SJCRH30 (cell line): ENCODE results near the gene FSTL5. TPM values are rescaled to one million over a fixed set of nuclear protein-coding genes. Genes with fewer than 3 reads are reported as not detected.
"Not testable (repeated sequence)": the region's sequence is repeated elsewhere in the genome, so short reads cannot be mapped to it uniquely, and the experiment has no call there.

Source experiments
- DNase-seq, 2 experiments: peaks; one replicate each; pipeline ENCODE4 v3.0.0-alpha.2; 2015 to 2020
- H3K27ac ChIP-seq: fragments of 250-450 bp; sonication (Bioruptor Pico); 2 replicates; pipeline ENCODE4 v1.5.1; 2020; ENCODE audit warnings: mild to moderate bottlenecking, moderate library complexity
- H3K27me3 ChIP-seq: fragments of 250-450 bp; sonication (Bioruptor Pico); 2 replicates; pipeline ENCODE4 v1.5.1; 2020; ENCODE audit warnings: mild to moderate bottlenecking, moderate library complexity
- H3K36me3 ChIP-seq: fragments of 250-450 bp; sonication (Bioruptor Pico); 2 replicates; pipeline ENCODE4 v1.5.1; 2020; ENCODE audit warnings: mild to moderate bottlenecking, moderate library complexity
- H3K4me1 ChIP-seq: fragments of 250-450 bp; sonication (Bioruptor Pico); 2 replicates; pipeline ENCODE4 v1.5.1; 2020; ENCODE audit warnings: mild to moderate bottlenecking, moderate library complexity
- H3K4me3 ChIP-seq: fragments of 250-450 bp; sonication (Bioruptor Pico); 2 replicates; pipeline ENCODE4 v1.5.1; 2020; ENCODE audit warnings: mild to moderate bottlenecking, moderate library complexity
- H3K9me3 ChIP-seq: fragments of 250-450 bp; sonication (Bioruptor Pico); replicated peaks from 2 replicates; pipeline ENCODE4 v1.5.1; 2020; ENCODE audit warnings: mild to moderate bottlenecking, moderate library complexity
- total RNA-seq: library from RNA; depleted of rRNA; stranded (reverse); fragments of >200 nt; shearing (Covaris generic); gene quantifications from 2 replicates; pipeline ENCODE4 v1.2.3, GENCODE V29; 2014

Gene FSTL5
- total RNA-seq, 1 experiment from 2014 or later = 0.02 TPM

- H3K4me1 ChIP-seq = no peaks in the 10 kb centered on the region
- DNase-seq = no peak
These were observed 350.4 kb downstream of the FSTL5 start for GRCh38 chr4:161813389-161813788.

GRCh38 chr4:161803171-161803570 lies 360.6 kb downstream of the FSTL5 start:
- Histone ChIP-seq H3K27ac (no peak overlapping the region), H3K4me1 (no peaks in the 10 kb centered on the region), H3K36me3 (no peaks in the 10 kb centered on the region), H3K9me3 (no peaks in the 10 kb centered on the region), H3K4me3 (no peak overlapping the region), H3K27me3 (no peaks in the 10 kb centered on the region)
- DNase-seq = no peak

More at GRCh38 chr4:161813389-161813788, 350.4 kb downstream of the FSTL5 start:
- no peaks in the 10 kb centered on the region for H3K27me3 ChIP-seq
- no peak overlapping the region for H3K4me3 ChIP-seq
- H3K27ac ChIP-seq = no peak overlapping the region
- H3K36me3 ChIP-seq = no peaks in the 10 kb centered on the region
- no peaks in the 10 kb centered on the region for H3K9me3 ChIP-seq

- DNase-seq = no peak
- H3K27me3 ChIP-seq = no peaks in the 10 kb centered on the region
- no peaks in the 10 kb centered on the region for H3K36me3 ChIP-seq
- no peaks in the 10 kb centered on the region for H3K9me3 ChIP-seq
- no peak overlapping the region for H3K4me3 ChIP-seq
- no peak overlapping the region for H3K27ac ChIP-seq
- no peaks in the 10 kb centered on the region for H3K4me1 ChIP-seq
These were observed 364.1 kb downstream of the FSTL5 start for GRCh38 chr4:161799710-161800109.

DNA sequence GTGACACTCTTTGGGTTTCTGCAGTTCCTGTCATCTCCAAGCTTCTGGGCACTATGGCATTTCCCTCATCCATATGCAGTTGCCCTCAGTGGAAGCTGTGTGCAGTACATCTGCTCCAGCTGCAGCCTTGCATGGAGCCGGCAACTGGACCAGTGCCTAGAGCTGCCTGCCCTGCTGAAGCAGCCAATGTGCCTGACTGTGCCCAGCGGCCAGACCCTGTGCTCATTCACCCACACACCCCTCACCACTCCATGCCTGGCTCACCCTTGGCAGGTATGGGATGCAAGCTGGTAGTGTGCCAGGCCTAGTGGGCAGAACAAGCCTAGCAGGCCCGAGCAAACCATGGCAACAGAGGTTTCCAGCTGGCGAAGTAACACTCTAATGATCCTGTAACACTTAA lies 370.8 kb downstream of the FSTL5 start:
- Histone ChIP-seq H3K36me3 (no peaks in the 10 kb centered on the region), H3K4me1 (no peaks in the 10 kb centered on the region), H3K9me3 (no peaks in the 10 kb centered on the region), H3K27me3 (no peaks in the 10 kb centered on the region), H3K4me3 (no peak overlapping the region), H3K27ac (no peak overlapping the region)
- no peak for DNase-seq

DNA sequence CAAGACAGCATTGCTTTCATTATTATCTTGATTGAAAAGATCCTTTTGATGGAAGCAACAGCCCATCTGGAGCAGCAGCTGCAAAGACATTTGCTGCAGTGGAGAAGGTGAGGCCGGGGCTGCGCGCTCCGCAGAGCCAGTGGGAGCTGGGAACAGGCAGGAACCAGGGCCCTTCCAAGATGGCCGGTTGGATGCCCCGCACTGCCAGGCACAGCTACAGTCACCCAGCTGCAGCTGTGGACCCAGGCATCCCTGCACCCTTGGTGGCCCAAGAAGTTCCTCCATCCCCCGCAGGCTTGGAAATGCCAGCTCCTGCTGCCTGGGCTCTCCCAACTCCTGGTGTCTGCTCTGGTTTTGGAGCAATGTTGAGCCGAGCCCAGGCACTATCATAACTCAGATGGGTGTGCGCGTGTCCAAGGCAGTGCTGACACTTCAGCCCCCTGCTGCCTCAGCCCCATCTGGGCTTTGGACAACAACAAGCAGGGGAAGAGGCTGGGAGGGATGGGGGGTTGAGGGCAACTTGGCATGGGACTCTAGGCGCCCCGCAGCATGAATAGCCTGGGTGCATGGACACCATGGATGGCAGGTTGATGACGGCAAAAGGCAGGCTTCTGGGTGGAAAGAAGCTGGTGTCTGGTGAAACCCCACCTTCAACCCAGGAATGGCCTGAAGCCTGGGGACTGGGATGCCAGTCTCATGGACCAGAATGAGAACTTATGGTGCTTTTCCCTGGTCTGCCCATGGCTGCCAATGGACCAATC lies 371.8 kb downstream of the FSTL5 start:
- Histone ChIP-seq H3K4me1 (no peaks in the 10 kb centered on the region), H3K4me3 (no peak overlapping the region), H3K27ac (no peak overlapping the region), H3K27me3 (no peaks in the 10 kb centered on the region), H3K36me3 (no peaks in the 10 kb centered on the region), H3K9me3 (no peaks in the 10 kb centered on the region)
- DNase-seq = no peak

GRCh38 chr4:161767116-161767515 lies 396.7 kb downstream of the FSTL5 start:
- Histone ChIP-seq H3K9me3 (no peaks in the 10 kb centered on the region), H3K4me3 (no peak overlapping the region), H3K27ac (no peak overlapping the region), H3K27me3 (no peaks in the 10 kb centered on the region), H3K4me1 (no peaks in the 10 kb centered on the region), H3K36me3 (no peaks in the 10 kb centered on the region)
- DNase-seq = no peak

GRCh38 chr4:161762796-161763195 lies 401.0 kb downstream of the FSTL5 start:
- no peak for DNase-seq
- Histone ChIP-seq H3K4me3 (no peak overlapping the region), H3K36me3 (no peaks in the 10 kb centered on the region), H3K27ac (no peak overlapping the region), H3K9me3 (no peaks in the 10 kb centered on the region), H3K27me3 (no peaks in the 10 kb centered on the region), H3K4me1 (no peaks in the 10 kb centered on the region)

DNA sequence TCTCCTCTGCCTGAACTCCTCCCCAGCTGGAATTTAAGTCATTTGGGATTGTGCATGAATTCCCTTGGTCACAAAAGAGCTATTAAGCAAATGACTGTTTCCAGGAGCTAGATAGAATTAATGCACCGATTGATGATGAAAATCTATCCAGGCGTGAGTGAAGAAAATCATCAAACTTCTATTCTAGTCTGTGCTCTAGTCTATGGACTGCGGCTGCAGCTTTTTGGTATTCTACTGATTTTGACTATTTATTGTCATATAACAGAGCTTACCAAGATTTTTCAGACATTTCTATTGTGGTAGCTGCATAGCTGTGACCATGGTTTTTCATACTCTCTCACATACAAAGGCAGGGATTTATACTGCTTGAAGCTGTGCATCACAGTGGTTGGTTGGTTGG lies 403.8 kb downstream of the FSTL5 start:
- Histone ChIP-seq H3K36me3 (no peaks in the 10 kb centered on the region), H3K4me3 (no peak overlapping the region), H3K9me3 (no peaks in the 10 kb centered on the region), H3K27me3 (no peaks in the 10 kb centered on the region), H3K4me1 (no peaks in the 10 kb centered on the region), H3K27ac (no peak overlapping the region)
- DNase-seq = no peak

- not testable (repeated sequence) for DNase-seq, H3K4me3 ChIP-seq, H3K36me3 ChIP-seq, H3K27ac ChIP-seq, H3K9me3 ChIP-seq, H3K27me3 ChIP-seq, H3K4me1 ChIP-seq
These were observed 405.4 kb downstream of the FSTL5 start for GRCh38 chr4:161758412-161758811.

DNA sequence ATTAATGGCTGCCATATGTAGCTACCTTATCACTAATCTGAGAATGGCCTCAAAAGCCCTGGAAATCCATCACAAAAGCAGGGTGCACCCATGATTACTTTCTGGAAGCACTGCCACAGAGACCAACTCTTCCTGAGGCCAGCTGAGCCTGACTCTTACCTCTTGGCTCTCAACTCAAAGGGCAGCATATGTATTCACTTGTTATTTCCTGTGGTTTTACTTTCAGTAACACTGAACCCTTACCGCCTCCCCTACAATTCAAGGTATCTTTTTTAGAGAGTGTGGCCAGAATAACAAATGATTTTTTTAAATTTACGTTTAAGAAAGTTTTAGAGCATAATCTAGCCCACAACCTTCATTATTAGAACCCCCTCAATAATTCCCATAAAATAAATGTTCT lies 434.9 kb downstream of the FSTL5 start:
- Histone ChIP-seq H3K9me3 (no peaks in the 10 kb centered on the region), H3K27ac (no peak overlapping the region), H3K4me1 (no peaks in the 10 kb centered on the region), H3K4me3 (no peak overlapping the region), H3K36me3 (no peaks in the 10 kb centered on the region), H3K27me3 (no peaks in the 10 kb centered on the region)
- no peak for DNase-seq

GRCh38 chr4:161721947-161722346 lies 441.9 kb downstream of the FSTL5 start:
- Histone ChIP-seq H3K27ac (no peak overlapping the region), H3K4me1 (no peaks in the 10 kb centered on the region), H3K27me3 (no peaks in the 10 kb centered on the region), H3K36me3 (no peaks in the 10 kb centered on the region), H3K4me3 (no peak overlapping the region), H3K9me3 (no peaks in the 10 kb centered on the region)
- no peak for DNase-seq

- H3K4me1 ChIP-seq = no peaks in the 10 kb centered on the region
- no peaks in the 10 kb centered on the region for H3K36me3 ChIP-seq
- H3K27ac ChIP-seq = no peak overlapping the region
- H3K4me3 ChIP-seq = no peak overlapping the region
- H3K27me3 ChIP-seq = no peaks in the 10 kb centered on the region
- no peaks in the 10 kb centered on the region for H3K9me3 ChIP-seq
- no peak for DNase-seq
These were observed 446.7 kb downstream of the FSTL5 start for GRCh38 chr4:161717084-161717483.

DNA sequence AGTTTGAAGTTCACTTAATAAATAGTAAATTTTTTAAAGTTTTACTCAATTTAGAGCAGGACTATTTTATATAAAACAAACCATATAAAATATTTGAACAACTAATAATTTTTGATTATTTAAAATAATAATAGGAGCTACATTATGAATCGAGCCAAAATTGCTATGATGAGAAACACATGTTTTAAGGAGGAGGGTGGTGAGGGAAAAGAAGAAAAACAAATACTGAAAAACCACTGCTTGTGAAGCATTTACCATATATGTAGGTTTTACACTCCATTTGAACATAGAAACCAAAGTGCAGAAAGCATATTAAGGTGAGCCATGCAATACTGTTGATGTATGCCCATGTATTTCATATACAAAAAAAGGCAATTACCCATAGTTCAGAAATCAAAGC lies 448.9 kb downstream of the FSTL5 start:
- no peaks in the 10 kb centered on the region for H3K4me1 ChIP-seq
- no peaks in the 10 kb centered on the region for H3K36me3 ChIP-seq
- no peaks in the 10 kb centered on the region for H3K27me3 ChIP-seq
- H3K27ac ChIP-seq = no peak overlapping the region
- DNase-seq = no peak
- H3K4me3 ChIP-seq = no peak overlapping the region
- H3K9me3 ChIP-seq = no peaks in the 10 kb centered on the region

GRCh38 chr4:161714022-161714751 lies 449.6 kb downstream of the FSTL5 start:
- Histone ChIP-seq H3K27me3 (no peaks in the 10 kb centered on the region), H3K36me3 (no peaks in the 10 kb centered on the region), H3K4me3 (no peak overlapping the region), H3K4me1 (no peaks in the 10 kb centered on the region), H3K27ac (no peak overlapping the region), H3K9me3 (no peaks in the 10 kb centered on the region)
- peak in 1 of 2 experiments; percentile 2 for DNase-seq

DNA sequence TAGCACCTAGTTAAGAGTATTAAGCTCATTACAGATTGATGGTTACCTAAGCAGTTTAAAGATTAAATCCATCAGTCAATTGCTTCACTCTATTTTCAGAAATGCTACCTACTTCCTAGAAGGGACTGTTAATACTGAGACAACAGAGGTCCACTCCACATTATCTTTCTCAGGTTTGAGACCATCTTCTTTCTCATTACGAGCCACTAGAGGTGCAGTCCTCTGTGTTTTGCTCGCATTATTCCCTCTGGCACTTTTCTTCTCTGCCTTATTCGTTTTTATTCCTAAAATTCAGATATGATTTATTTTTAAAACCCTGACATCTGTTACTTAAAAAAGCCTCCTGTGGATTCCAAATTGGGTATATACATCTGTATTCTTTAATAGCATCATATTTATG lies 459.1 kb downstream of the FSTL5 start:
- Histone ChIP-seq H3K36me3 (no peaks in the 10 kb centered on the region), H3K4me3 (no peak overlapping the region), H3K27me3 (no peaks in the 10 kb centered on the region), H3K27ac (no peak overlapping the region), H3K9me3 (no peaks in the 10 kb centered on the region), H3K4me1 (no peaks in the 10 kb centered on the region)
- no peak for DNase-seq

DNA sequence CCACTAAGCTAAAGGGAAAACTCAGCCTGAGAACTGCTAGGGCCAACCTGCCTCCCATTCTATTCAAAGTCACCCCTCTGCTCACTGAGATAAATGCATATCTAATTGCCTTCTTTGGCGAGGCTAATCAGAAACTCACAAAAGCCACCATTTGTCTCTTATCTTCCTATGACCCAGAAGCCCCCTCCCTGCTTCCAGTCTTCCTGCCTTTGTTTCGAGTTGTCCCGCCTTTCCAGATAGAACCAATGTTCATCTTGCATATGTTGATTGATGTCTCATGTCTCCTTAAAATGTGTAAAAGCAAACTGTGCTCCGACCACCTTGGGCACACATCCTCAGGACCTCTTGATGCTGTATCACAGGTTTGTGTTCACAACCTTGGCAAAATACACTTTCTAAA lies 459.8 kb downstream of the FSTL5 start:
- no peaks in the 10 kb centered on the region for H3K9me3 ChIP-seq
- H3K27ac ChIP-seq = no peak overlapping the region
- no peaks in the 10 kb centered on the region for H3K27me3 ChIP-seq
- no peaks in the 10 kb centered on the region for H3K4me1 ChIP-seq
- H3K36me3 ChIP-seq = no peaks in the 10 kb centered on the region
- H3K4me3 ChIP-seq = no peak overlapping the region
- DNase-seq = no peak
